HUES6 (cell line): ENCODE data around the gene ACOT7.

Experiments used
- H3K27ac ChIP-seq: 2 replicates; pipeline ENCODE4 v1.7.0; 2013; ENCODE audit warnings: low read depth, mild to moderate bottlenecking, low read length, inconsistent platforms
- H3K27me3 ChIP-seq: 2 replicates; pipeline ENCODE4 v1.6.1; 2013; ENCODE audit warnings: low read length; ENCODE audit not compliant: control insufficient read depth, insufficient read depth
- H3K36me3 ChIP-seq: 2 replicates; pipeline ENCODE4 v1.6.1; 2013; ENCODE audit warnings: low read length; ENCODE audit not compliant: control insufficient read depth, insufficient read depth
- H3K4me1 ChIP-seq: 2 replicates; pipeline ENCODE4 v1.6.1; 2013; ENCODE audit warnings: low read length; ENCODE audit not compliant: control insufficient read depth, insufficient read depth
- H3K4me3 ChIP-seq: 2 replicates; pipeline ENCODE4 v1.5.1; 2013; ENCODE audit warnings: low read depth, low read length
- H3K9ac ChIP-seq: one replicate; pipeline ENCODE4 v1.6.1; 2013; ENCODE audit warnings: mild to moderate bottlenecking, low read length
- H3K9me3 ChIP-seq: 2 replicates; pipeline ENCODE4 v1.6.1; 2013; ENCODE audit warnings: low read depth, low read length; ENCODE audit not compliant: control insufficient read depth, insufficient read depth

ACOT7 gene

GRCh38 chr1:6278263-6278662 is 115.3 kb downstream of the ACOT7 start:
- H3K4me3 ChIP-seq: no peak overlapping the region
- peaks cover 37% of the 10 kb centered on the region for H3K4me1 ChIP-seq
- H3K27me3 ChIP-seq: no peaks in the 10 kb centered on the region
- H3K27ac ChIP-seq: no peak overlapping the region
- no peak overlapping the region for H3K9ac ChIP-seq
- peaks cover 7% of the 10 kb centered on the region; the same call in 1 of the 2 replicates for H3K36me3 ChIP-seq
- no peaks in the 10 kb centered on the region for H3K9me3 ChIP-seq

GRCh38 chr1:6276811-6277555 is 116.6 kb downstream of the ACOT7 start:
- Histone ChIP-seq H3K4me3 (no peak overlapping the region), H3K9me3 (no peaks in the 10 kb centered on the region), H3K36me3 (peaks cover 7% of the 10 kb centered on the region; the same call in 1 of the 2 replicates), H3K27me3 (no peaks in the 10 kb centered on the region), H3K27ac (no peak overlapping the region), H3K9ac (no peak overlapping the region), H3K4me1 (peaks cover 47% of the 10 kb centered on the region)

GRCh38 chr1:6275826-6276782 is 117.5 kb downstream of the ACOT7 start:
- peak overlapping the region; percentile 76; the same call in 1 of the 2 replicates for H3K27ac ChIP-seq
- H3K27me3 ChIP-seq: no peaks in the 10 kb centered on the region
- H3K36me3 ChIP-seq: peaks cover 7% of the 10 kb centered on the region; the same call in 1 of the 2 replicates
- H3K4me3 ChIP-seq: peak overlapping the region; percentile 35; the same call in 1 of the 2 replicates
- no peaks in the 10 kb centered on the region for H3K9me3 ChIP-seq
- H3K9ac ChIP-seq: peak overlapping the region; percentile 63
- peaks cover 55% of the 10 kb centered on the region for H3K4me1 ChIP-seq

GRCh38 chr1:6274622-6275139 is 118.9 kb downstream of the ACOT7 start:
- Histone ChIP-seq H3K27ac (no peak overlapping the region), H3K27me3 (no peaks in the 10 kb centered on the region), H3K9ac (no peak overlapping the region), H3K9me3 (no peaks in the 10 kb centered on the region), H3K4me1 (peaks cover 63% of the 10 kb centered on the region), H3K36me3 (peaks cover 7% of the 10 kb centered on the region; the same call in 1 of the 2 replicates), H3K4me3 (no peak overlapping the region)

- Histone ChIP-seq H3K27ac (peak overlapping the region; percentile 7; the same call in 1 of the 2 replicates), H3K36me3 (0 out of 2 replicates have a peak, but pooled peaks cover under 1% of the 10 kb centered on the region), H3K27me3 (no peaks in the 10 kb centered on the region)
Measured at GRCh38 chr1:6274102-6274501, 119.5 kb downstream of the ACOT7 start.

GRCh38 chr1:6273380-6273891 is 120.1 kb downstream of the ACOT7 start:
- Histone ChIP-seq H3K4me3 (no peak overlapping the region), H3K9ac (peak overlapping the region; percentile 15), H3K4me1 (peaks cover 64% of the 10 kb centered on the region), H3K27me3 (no peaks in the 10 kb centered on the region), H3K9me3 (no peaks in the 10 kb centered on the region), H3K36me3 (no peaks in the 10 kb centered on the region), H3K27ac (peak overlapping the region; percentile 16; the same call in 1 of the 2 replicates)

More at GRCh38 chr1:6274102-6274501, 119.5 kb downstream of the ACOT7 start:
- Histone ChIP-seq H3K4me3 (no peak overlapping the region), H3K4me1 (peaks cover 64% of the 10 kb centered on the region), H3K9ac (no peak overlapping the region), H3K9me3 (no peaks in the 10 kb centered on the region)

GRCh38 chr1:6272868-6273267 is 120.7 kb downstream of the ACOT7 start:
- H3K4me3 ChIP-seq: no peak overlapping the region
- H3K27ac ChIP-seq: 0 out of 2 replicates have a peak overlapping the region, but pooled peaks have one; percentile 16
- H3K36me3 ChIP-seq: no peaks in the 10 kb centered on the region
- H3K9me3 ChIP-seq: no peaks in the 10 kb centered on the region
- peaks cover 64% of the 10 kb centered on the region for H3K4me1 ChIP-seq
- no peaks in the 10 kb centered on the region for H3K27me3 ChIP-seq
- peak overlapping the region; percentile 15 for H3K9ac ChIP-seq

- H3K9ac ChIP-seq: no peak overlapping the region
- H3K4me1 ChIP-seq: peaks cover 63% of the 10 kb centered on the region
Measured at GRCh38 chr1:6272452-6272851, 121.1 kb downstream of the ACOT7 start.

GRCh38 chr1:6271554-6271953 is 122.0 kb downstream of the ACOT7 start:
- Histone ChIP-seq H3K4me1 (peaks cover 54% of the 10 kb centered on the region), H3K27ac (no peak overlapping the region), H3K27me3 (no peaks in the 10 kb centered on the region), H3K9ac (no peak overlapping the region), H3K36me3 (no peaks in the 10 kb centered on the region), H3K4me3 (no peak overlapping the region), H3K9me3 (no peaks in the 10 kb centered on the region)

More at GRCh38 chr1:6272452-6272851, 121.1 kb downstream of the ACOT7 start:
- H3K4me3 ChIP-seq: no peak overlapping the region
- H3K36me3 ChIP-seq: no peaks in the 10 kb centered on the region
- no peaks in the 10 kb centered on the region for H3K9me3 ChIP-seq
- no peaks in the 10 kb centered on the region for H3K27me3 ChIP-seq
- no peak overlapping the region for H3K27ac ChIP-seq

GRCh38 chr1:6271006-6271405 is 122.6 kb downstream of the ACOT7 start:
- Histone ChIP-seq H3K36me3 (no peaks in the 10 kb centered on the region), H3K27me3 (no peaks in the 10 kb centered on the region), H3K9ac (no peak overlapping the region), H3K9me3 (no peaks in the 10 kb centered on the region), H3K27ac (no peak overlapping the region), H3K4me1 (peaks cover 48% of the 10 kb centered on the region), H3K4me3 (no peak overlapping the region)
